Activated CD4-positive, alpha-beta T cell treated with anti-CD3 and anti-CD28 coated beads, Interleukin-2, Interleukin-6, amounts not matched to agents 100 ng/mL and 50 ng/mL, durations not matched to agents 16 hours and 8 hours (primary cell): ENCODE measurements around the gene PAX6.

Source experiments
- DNase-seq: peaks from one replicate; pipeline ENCODE4 v3.0.0-alpha.2; 2020

Gene PAX6

GRCh38 chr11:31822175-31822926, 11.2 kb upstream of the PAX6 start:
- DNase-seq: no peak

- DNase-seq: no peak
Observed at GRCh38 chr11:31821766-31822165, 10.6 kb upstream of the PAX6 start.

- no peak for DNase-seq
Observed at GRCh38 chr11:31821235-31821764, 10.2 kb upstream of the PAX6 start.

GRCh38 chr11:31820438-31820818, 9.3 kb upstream of the PAX6 start:
- no peak for DNase-seq

GRCh38 chr11:31819621-31820437, 8.7 kb upstream of the PAX6 start:
- no peak for DNase-seq

- no peak for DNase-seq
Observed at GRCh38 chr11:31818874-31819331, 7.8 kb upstream of the PAX6 start.

GRCh38 chr11:31818425-31818755, 7.3 kb upstream of the PAX6 start:
- DNase-seq: no peak

GRCh38 chr11:31817621-31818424, 6.7 kb upstream of the PAX6 start:
- no peak for DNase-seq

- no peak for DNase-seq
Observed at GRCh38 chr11:31817054-31817620, 6.0 kb upstream of the PAX6 start.

GRCh38 chr11:31816468-31817053, 5.4 kb upstream of the PAX6 start:
- no peak for DNase-seq

- no peak for DNase-seq
Observed at GRCh38 chr11:31815711-31816467, 4.8 kb upstream of the PAX6 start.

- DNase-seq: no peak
Observed at GRCh38 chr11:31814176-31814868, 3.2 kb upstream of the PAX6 start.

GRCh38 chr11:31813391-31814175, 2.5 kb upstream of the PAX6 start:
- no peak for DNase-seq

GRCh38 chr11:31812383-31813381, 1.6 kb upstream of the PAX6 start:
- DNase-seq: no peak

GRCh38 chr11:31809857-31810778, 1.0 kb downstream of the PAX6 start:
- no peak for DNase-seq

GRCh38 chr11:31809541-31809856, 1.6 kb downstream of the PAX6 start:
- DNase-seq: no peak

- no peak for DNase-seq
Observed at GRCh38 chr11:31808721-31809540, 2.2 kb downstream of the PAX6 start.
